Measurements from ENCODE around the gene PRDM9.

The PRDM9 gene

GRCh38 chr5:23507278-23507685 is at the start of gene PRDM9:
PRDM9 (plus strand) TSS chr5:23507609; CDS start chr5:23509034, 1,425 bp downstream.
- Histone ChIP-seq H3K4me1 (ENCODE audit: insufficient read depth, low read length, poor library complexity, severe bottlenecking) (no peaks in the 10 kb centered on the region), H3K79me2 (ENCODE audit: insufficient read depth, low read length) (no peaks in the 10 kb centered on the region), H3K4me3 (ENCODE audit: low read length, poor library complexity, severe bottlenecking) (no peak within 1 kb of the TSS), H3K9ac (ENCODE audit: low read depth, low read length, poor library complexity, severe bottlenecking) (no peak within 1 kb of the TSS), H3F3A (ENCODE audit: low read depth) (no peaks in the 10 kb centered on the region), H2AFZ (ENCODE audit: low read length) (no peak within 1 kb of the TSS), H4K20me1 (ENCODE audit: insufficient read depth, low read length, poor library complexity, severe bottlenecking) (no peaks in the 10 kb centered on the region), H3K4me2 (ENCODE audit: low read depth, low read length, poor library complexity, severe bottlenecking) (no peak within 1 kb of the TSS), H3K9me3 (ENCODE audit: insufficient read depth, low read depth, low read length) (no peaks in the 10 kb centered on the region), H3K27me3 (ENCODE audit: insufficient read depth, low read length, poor library complexity, severe bottlenecking) (no peaks in the 10 kb centered on the region), H3K36me3 (ENCODE audit: insufficient read depth, low read length) (no peaks in the 10 kb centered on the region), H3K9me2 (replicated peaks; ENCODE audit: low read depth, low read length) (no peaks in the 10 kb centered on the region)
- no peak for TF ChIP-seq CTCF (conservative IDR thresholded peaks at IDR 0.05; ENCODE audit: low read length)
- no peak for TF ChIP-seq EZH2phosphoT487 (IDR thresholded peaks at IDR 0.05; ENCODE audit: borderline replicate concordance)

GRCh38 chr5:23457780-23458179 is 49.6 kb upstream of the PRDM9 start:
- Histone ChIP-seq H2AFZ (ENCODE audit: low read length) (no peak overlapping the region), H3K27me3 (ENCODE audit: insufficient read depth, low read length, poor library complexity, severe bottlenecking) (no peaks in the 10 kb centered on the region), H3K36me3 (ENCODE audit: insufficient read depth, low read length) (no peaks in the 10 kb centered on the region), H3K9me3 (ENCODE audit: insufficient read depth, low read depth, low read length) (no peaks in the 10 kb centered on the region), H3K9ac (ENCODE audit: low read depth, low read length, poor library complexity, severe bottlenecking) (no peak overlapping the region), H4K20me1 (ENCODE audit: insufficient read depth, low read length, poor library complexity, severe bottlenecking) (no peaks in the 10 kb centered on the region), H3K79me2 (ENCODE audit: insufficient read depth, low read length) (no peaks in the 10 kb centered on the region), H3K4me1 (ENCODE audit: insufficient read depth, low read length, poor library complexity, severe bottlenecking) (no peaks in the 10 kb centered on the region), H3K4me2 (ENCODE audit: low read depth, low read length, poor library complexity, severe bottlenecking) (no peak overlapping the region), H3K9me2 (replicated peaks; ENCODE audit: low read depth, low read length) (no peaks in the 10 kb centered on the region), H3F3A (ENCODE audit: low read depth) (no peaks in the 10 kb centered on the region), H3K4me3 (ENCODE audit: low read length, poor library complexity, severe bottlenecking) (no peak overlapping the region)
- TF ChIP-seq EZH2phosphoT487 (IDR thresholded peaks at IDR 0.05; ENCODE audit: borderline replicate concordance) (no peak), CTCF (conservative IDR thresholded peaks at IDR 0.05; ENCODE audit: low read length) (no peak)

GRCh38 chr5:23459214-23459613 is 48.2 kb upstream of the PRDM9 start:
- no peaks in the 10 kb centered on the region for H3K27me3 ChIP-seq (ENCODE audit: insufficient read depth, low read length, poor library complexity, severe bottlenecking)
- no peaks in the 10 kb centered on the region for H3K9me3 ChIP-seq (ENCODE audit: insufficient read depth, low read depth, low read length)
- H3K4me2 ChIP-seq (ENCODE audit: low read depth, low read length, poor library complexity, severe bottlenecking), result no peak overlapping the region
- no peaks in the 10 kb centered on the region for H3K4me1 ChIP-seq (ENCODE audit: insufficient read depth, low read length, poor library complexity, severe bottlenecking)
- TF ChIP-seq EZH2phosphoT487 (IDR thresholded peaks at IDR 0.05; ENCODE audit: borderline replicate concordance) (no peak), CTCF (conservative IDR thresholded peaks at IDR 0.05; ENCODE audit: low read length) (no peak)
- no peak overlapping the region for H3K4me3 ChIP-seq (ENCODE audit: low read length, poor library complexity, severe bottlenecking)
- H3K36me3 ChIP-seq (ENCODE audit: insufficient read depth, low read length), result no peaks in the 10 kb centered on the region
- no peak overlapping the region for H3K9ac ChIP-seq (ENCODE audit: low read depth, low read length, poor library complexity, severe bottlenecking)
- no peaks in the 10 kb centered on the region for H3K79me2 ChIP-seq (ENCODE audit: insufficient read depth, low read length)
- no peaks in the 10 kb centered on the region for H4K20me1 ChIP-seq (ENCODE audit: insufficient read depth, low read length, poor library complexity, severe bottlenecking)
- no peak overlapping the region for H2AFZ ChIP-seq (ENCODE audit: low read length)
- no peaks in the 10 kb centered on the region for H3K9me2 ChIP-seq (replicated peaks; ENCODE audit: low read depth, low read length)
- H3F3A ChIP-seq (ENCODE audit: low read depth), result no peaks in the 10 kb centered on the region
